HG03469 (cell line): ENCODE results near the gene TMTC1.
A peak's percentile ranks its signal among the peaks of the same experiment; 100 is the strongest.
"Not testable (repeated sequence)": the region's sequence is repeated elsewhere in the genome, so short reads cannot be mapped to it uniquely, and the experiment has no call there.

Source experiments
- ATAC-seq: cut with Tn5 transposase; IDR thresholded peaks from one replicate; pipeline ENCODE4 v1.9.1; 2021; ENCODE audit warnings: mild to moderate bottlenecking, moderate library complexity, moderate number of reproducible peaks; ENCODE audit not compliant: unreplicated experiment

The TMTC1 gene

DNA sequence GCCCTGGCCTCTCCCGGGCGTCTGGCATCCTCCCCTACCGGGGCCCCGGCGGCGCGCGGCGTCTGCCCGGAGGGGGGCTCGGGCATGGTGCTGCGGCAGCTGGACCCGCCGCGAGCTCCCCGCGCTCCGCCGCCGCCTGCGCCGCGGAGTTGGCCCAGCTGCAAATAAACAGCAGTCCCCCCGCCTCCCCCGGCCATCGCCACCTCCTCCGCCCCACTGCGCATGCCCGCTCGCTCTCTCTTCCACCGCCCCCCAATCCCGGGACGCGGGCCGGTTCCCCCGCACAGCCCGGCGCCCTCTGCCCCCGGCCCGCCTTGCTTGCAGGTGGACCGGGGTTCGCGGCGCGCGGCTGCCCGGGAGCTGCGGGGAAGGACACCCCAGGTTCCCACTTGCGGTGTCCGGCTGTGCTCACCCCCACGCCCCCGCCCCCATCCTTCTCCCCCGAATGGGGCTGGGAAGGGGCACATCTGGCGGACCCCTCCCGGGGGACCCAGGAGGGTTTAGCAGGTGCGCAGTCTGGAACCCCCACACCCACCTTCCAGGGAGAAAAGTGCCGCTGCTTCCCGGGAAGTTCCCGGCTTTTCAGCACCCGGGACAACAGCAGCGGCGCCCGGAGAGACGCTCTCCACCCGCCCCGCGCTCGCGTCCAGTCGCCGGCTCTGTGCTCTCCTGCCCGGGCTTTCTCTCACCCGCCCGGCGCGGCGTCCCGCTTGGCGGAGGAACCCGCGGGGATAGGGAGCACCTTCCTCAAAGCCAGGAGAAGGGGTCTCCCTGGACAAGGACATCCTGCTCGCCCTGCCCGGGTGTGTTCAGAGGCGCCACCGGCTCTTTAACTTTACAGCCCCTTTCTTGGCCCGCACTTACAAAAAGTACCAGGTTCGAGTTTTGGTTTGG is at the start of gene TMTC1:
TMTC1 (minus strand) TSS at position 170 of the 894 bp plus-strand sequence. CDS start 191 bp downstream, outside the sequence.
- no peak for ATAC-seq

DNA sequence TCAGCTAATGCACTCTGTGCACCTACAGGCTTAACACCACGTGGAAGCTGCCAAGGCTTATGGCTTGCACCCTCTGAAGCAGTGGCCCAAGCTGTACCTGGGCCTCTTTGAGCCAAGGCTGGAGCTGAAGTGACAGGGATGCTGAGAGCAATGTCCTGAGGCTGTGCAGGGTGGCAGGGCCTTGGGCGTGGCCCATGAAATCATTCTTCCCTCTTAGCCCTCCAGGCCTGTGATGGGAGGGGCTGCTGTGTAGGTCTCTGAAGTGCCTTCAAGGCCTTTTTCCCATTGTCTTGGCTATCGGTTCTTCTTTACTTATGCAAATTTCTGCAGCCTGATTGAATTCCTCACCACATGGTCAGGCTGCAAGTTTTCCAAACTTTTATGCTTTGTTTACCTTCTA is 47.4 kb upstream of the TMTC1 start:
- no peak for ATAC-seq

DNA sequence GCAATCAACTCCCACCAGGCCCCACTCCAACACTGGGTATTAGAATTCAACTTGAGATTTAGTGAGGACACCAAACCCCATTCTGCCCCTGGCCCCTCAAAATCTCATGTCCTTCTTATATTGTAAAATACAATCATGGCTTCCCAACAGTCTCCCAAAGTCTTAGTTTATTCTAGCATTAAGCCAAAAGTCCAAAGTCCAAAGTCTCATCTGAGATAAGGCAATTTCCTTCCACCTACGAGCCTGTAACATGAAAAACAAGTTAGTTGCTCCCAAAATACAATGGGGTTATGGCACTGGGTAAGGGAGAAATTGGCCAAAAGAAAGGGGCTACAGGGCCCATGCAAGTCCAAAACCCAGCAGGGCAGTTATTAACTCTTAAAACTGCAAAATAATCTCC is 46.6 kb upstream of the TMTC1 start:
- ATAC-seq = no peak

DNA sequence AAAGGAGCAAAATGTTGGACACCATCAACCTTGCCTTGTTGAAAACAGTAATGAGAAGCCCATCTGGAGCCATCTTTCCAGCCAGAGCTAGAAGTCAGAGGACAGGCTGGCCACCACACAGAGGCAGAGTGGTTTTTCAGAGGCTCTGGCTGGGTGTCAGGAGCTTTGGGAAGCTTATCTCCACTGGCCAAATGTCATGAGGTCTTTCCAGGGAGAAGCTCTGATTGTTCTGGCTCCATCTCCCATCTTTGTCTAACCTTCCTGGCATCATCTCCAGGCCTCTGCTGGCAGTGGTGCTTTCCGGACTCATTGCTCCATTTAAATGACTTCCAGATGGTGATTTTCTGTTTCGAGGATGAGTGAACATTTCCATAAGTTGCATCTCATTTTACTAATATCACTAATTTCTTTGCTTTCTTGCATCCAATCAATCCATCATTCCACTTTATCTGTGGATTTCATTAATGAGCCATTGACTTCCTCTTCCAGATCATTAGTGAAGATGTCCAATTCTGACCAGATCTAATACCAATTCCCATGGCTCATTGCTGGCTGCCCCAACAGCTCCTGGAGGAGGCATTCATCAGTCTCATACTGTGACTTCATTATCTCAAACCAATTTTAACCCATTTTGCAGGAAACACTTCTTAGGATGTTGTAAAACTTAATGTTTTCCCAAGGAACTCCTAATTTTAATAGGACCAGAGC is 35.3 kb upstream of the TMTC1 start:
- ATAC-seq = no peak

DNA sequence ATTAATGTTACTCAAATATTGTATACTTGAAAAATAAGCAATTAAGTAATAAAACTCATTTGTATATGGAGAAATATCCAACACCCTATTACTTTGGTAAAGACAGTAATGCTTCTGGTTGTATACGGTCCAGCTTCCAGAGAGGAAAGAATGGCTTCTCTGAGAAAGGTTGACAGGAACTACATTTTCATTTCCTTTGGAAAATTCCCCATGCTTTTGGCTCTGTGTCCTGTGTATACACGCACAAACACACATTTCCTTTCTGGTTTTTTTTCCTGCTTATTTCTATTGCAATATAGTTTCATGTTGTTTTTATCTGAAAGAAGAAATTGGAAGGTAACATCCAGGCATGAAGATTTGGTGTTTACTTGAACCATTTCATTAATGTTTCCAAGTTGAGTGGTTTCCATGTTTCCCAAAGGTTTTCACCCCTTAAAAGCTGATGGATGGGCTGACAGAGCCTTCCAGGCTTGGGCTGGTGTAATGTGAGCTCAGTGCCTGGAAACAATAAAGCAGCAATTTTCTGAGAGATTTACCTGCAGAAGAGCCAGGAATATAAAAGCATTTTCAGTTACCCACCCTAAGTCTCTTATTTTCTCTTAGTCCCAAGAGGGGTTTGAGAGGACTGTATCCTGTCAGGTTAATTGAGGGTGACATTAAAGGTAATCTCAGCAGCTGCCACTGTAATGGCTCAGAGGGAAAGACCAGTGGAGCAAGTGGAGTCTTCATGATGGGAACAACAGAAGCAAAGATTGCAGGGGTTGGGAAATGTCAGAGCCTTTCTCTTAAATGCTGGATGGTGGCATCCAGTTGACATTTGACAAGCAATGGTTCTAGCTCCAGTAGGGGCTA is 33.4 kb upstream of the TMTC1 start:
- ATAC-seq = no peak

DNA sequence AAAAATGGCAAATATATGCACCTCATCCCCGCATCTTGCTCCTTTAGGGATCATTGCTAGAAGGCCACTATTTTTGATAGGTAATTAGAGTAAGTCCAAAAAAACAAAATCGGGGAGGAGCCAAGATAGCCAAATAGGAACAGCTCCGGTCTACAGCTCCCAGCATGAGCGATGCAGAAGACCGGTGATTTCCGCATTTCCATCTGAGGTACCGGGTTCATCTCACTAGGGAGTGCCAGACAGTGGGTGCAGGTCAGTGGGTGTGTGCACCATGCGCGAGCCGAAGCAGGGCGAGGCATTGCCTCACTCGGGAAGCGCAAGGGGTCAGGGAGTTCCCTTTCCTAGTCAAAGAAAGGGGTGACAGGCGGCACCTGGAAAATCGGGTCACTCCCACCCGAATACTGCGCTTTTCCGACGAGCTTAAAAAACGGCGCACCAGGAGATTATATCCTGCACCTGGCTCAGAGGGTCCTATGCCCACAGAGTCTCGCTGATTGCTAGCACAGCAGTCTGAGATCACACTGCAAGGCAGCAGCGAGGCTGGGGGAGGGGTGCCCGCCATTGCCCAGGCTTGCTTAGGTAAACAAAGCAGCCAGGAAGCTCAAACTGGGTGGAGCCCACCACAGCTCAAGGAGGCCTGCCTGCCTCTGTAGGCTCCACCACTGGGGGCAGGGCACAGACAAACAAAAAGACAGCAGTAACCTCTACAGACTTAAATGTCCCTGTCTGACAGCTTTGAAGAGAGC is 26.0 kb upstream of the TMTC1 start:
- ATAC-seq = not testable (repeated sequence)

DNA sequence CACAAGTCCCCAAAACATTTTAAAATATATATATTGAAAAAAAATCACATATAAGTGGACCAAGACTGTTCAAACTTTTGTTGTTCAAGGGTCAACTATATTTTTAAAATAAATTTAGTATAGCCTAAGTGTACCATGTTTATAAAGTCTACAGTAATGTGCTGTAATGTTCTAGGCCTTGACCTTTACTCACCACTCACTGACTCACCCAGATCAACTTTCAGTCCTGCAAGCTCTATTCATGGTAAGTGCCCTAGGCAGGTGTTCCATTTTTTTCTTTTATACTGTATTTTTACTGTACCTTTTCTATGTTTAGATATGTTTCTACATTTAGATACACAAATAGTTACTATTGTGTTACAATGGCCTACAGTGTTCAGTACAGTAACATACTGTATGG is 23.4 kb upstream of the TMTC1 start:
- ATAC-seq = no peak

DNA sequence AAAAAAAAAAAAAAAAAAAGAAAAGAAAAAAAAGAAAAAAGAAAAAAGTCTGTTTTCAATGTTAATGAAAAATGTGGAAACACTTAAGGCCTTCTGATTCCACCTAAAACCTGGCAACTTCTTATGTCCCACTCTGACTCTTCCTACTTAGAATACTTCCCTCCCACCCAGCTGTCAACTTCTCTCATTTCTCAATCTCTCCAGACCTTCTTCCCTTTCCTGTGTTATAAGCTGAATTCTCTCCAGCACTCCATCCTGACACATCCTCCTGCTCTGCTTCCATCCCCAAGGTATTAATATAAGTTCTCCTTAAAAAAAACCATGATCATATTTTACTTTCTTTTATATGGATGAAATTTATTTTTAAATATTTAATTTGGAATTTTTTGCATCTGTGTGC is 20.3 kb upstream of the TMTC1 start:
- no peak for ATAC-seq

DNA sequence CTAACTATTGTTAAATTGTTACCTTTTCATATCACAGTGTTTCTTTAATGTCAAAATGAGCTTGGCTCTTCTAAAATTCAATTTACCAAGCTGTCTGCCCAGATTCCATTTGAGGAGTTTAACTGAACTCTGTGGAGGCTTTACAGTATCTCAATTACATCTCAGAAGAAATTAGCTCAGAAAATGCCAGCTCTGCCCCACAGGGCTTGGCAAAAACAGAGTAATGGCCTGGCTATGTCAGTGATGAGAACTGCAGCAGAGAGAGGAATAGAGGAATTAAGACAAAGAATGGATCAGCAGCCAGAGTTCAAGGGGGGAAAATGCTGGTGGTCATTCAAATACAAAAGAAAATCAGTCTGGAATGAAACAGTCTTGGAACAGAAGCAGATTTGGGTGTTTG is 15.8 kb upstream of the TMTC1 start:
- no peak for ATAC-seq

DNA sequence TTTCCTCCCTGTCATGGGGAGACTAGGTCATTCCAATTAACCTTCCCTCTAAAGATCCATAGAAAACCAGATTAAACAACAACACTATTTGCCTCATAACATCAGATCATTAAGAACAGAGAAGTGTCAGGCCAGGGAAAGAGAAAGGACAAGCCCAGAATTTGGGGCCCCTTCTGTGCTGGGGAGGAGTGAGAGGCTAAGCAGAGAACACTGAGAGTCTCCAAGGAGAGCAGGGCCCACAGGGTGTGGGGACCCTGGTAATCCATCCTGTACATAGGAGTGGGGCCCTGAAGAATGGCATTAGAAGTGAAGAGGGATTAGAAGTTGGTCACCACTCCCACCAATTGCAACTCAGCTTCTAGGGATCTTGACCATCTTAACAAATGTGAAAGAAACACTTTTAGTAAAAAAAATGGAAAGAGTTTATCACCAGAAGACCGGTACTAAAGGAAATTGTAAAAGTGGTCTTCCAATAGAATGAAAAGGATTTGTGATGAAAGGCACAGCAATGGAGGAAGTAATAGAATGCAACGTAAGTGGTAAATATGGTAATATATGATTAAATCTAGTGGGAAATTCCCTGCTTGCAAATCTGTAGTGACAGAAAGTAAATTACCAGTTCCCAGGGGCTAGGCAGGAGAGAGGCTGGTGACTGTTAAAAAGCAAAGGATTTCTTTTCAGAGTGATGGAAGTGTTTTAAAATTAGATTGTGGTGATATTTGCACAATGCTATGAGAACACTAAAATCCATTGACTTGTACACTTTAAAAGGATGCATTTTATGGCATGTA is 14.0 kb upstream of the TMTC1 start:
- no peak for ATAC-seq

DNA sequence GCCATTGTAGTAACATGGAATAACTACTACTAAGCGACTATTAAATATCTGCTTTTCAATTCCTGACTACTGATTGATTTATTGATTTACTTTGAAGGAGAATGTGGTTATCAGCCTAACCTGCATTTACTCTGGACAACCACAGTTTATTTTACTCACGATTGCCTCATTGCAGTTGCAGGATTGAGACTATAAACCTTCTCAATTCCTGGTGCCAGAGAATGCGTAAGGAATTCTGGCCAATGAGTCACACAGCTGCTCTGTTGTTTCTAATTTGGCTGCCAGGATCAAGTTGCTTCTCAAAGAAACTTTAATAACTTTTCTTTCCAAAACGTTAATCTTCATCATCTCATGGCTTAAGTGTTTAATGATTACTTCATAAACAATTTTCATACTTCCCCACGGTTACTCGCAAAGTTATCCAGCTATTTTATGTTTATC is 13.1 kb upstream of the TMTC1 start:
- ATAC-seq = no peak

DNA sequence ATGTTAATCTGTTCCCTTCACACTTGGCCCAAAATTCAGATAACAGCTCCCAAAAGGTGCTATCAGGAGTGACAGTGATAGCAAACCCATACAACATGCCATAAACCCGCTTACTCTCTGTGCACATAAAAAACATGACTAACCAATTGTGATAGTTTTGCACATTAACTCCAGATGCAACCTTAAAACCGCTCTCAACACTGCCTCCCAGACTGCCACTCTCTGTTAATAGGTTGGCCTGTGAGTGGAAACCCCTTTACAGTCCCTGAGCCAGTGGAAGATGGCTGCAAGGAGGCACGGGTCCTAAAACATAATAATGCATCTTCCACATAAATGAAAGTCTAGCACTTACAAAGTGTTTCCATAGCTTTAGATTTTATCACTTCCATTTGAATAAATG is 12.0 kb upstream of the TMTC1 start:
- ATAC-seq = no peak

DNA sequence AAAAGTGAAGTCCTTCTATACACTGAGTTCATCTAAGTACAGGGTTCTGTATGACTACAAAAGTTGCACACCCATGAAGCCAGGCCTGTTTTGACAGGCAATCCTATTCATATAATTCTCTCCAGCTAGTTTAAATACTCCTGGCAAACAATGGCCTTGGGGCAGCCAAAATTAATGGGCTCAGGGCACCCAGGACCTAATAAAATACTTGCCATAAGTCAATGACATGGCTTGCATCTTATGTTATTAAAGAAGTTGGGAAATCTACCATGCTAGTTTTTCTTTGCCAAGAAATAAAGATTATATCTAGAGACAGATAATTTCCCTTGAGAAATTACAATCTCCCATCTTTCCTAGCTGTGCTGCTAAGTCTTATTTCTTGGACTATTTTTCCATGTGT is 11.1 kb upstream of the TMTC1 start:
- ATAC-seq = no peak

DNA sequence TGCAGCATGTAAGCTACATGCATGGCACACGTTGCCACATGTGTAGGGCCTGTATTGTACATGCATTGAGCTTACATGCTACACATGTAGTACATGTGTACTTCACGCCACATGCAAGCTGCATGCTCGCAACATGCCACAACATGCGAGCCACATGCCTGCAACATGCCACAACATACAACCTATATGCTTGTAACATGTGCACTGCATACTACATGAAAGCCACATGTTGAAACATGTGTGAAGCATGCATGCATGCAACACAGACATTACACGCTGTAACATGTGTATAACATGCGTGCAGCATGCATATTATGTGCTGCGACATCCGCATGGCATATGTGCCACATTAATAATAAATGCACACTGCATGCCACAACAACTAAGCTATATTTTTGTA is 9.1 kb upstream of the TMTC1 start:
- ATAC-seq = no peak

DNA sequence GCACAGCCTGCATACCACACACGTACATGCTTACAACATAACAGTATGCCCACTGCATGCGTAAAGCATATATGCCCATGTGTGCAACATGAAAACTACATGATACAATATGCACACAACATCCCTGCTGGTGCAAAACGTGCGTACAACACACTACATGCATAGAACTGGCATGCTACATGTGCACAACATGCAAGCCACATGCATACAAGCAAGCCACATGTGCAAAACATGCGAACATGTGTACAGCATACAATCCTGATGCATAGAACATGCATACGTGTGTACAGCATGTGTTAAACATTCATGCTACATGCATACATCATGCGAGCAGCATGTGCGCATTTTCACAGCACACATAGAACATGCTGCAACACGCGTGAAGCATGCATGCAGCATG is 8.4 kb upstream of the TMTC1 start:
- ATAC-seq = no peak

DNA sequence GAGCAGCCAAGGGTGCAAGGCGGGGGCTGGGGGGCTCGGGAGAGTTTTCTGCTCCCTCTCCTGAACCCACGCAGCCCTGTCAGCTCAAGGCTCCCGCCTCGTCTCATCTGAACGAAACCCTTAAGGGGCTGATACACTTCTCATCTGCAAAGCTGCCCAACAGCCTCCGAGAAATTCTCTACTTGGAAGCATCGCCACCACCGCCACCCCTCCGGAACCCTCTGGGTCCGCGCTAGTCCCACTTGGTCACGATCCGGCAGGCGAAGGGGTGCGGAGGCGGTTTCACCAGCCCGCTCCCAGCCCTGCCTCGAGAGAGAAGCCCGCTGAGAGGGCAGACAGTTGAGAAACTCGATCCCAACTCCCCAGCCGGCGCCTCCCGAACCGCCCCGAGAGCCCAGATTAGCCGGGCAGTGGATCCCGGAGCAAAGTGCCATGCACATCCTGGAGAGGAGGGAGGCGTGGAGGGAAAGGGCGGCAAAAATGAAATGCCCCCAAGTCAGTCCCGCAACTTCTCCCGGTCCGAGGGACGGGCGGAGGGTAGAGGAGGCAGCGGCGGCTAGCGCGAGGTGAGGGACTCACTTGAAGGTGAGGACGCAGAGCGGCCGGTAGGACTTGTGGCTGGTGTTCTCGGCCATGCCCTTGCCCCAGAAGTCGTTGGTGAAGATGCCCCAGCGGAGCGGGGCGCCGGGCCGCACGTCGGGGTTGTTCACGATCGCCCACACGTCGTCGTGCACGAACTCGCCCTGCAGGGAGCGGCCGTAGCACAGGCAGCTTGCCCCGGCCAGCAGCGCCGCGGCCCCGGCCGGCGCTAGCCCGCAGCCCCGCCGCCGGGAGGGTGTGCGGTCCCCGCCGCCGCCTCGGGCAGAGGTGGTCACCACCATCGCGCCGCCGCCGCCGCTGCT is 620 bp downstream of the TMTC1 start:
- no peak for ATAC-seq

DNA sequence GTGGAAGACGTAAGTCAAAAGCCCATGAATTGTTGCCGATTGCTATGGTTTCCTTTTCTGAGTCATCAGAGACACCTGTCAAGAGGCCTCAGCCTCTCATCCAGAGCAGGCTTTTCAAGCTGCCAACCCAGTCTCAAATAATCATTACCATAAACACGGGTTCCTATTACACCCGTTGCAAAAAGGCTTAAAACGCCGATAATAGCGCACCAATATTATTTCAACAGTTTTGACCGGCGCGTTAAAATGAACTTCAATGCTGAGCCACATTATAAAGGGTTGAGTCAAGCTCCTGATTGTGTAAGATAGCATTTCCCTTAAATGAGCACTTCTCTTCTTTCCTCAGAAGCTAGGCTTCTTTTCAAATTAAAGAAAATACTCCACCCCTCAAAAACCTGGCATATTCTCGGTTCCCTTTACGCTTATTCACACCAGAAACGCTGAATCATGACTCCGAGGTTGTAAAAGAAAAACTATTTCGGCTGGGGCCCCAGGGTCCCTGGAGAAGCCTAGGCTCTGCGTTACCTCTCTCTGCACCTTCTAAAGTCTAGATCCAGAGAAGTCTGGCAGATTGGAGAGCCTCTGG is 1.4 kb downstream of the TMTC1 start:
- ATAC-seq = peak; percentile 81

DNA sequence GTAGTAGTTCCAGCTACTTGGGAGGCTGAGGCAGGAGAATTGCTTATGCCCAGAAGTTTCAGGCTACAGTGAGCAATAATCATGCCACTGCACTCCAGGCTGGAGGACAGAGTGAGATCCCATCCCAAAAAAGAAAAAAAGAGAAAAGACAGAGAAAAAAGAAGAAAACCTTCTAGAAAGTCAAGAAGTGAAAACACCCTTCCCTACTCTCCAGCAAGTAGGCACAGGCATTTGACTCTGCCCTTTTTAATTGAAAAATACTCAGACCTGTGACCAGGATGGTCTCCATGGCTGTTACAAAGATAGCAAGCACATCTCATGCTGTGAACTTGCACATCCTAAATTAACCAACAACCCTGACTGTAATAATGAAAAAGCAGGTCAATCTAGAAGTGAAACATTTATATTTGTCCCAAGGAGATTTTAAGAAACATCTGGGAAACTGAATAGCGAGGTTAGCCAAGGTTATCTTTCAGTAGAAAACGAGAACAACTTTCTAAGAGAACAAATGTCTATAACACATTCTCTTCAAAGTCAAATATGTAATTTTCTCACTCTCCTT is 2.0 kb downstream of the TMTC1 start:
- peak; percentile 28 for ATAC-seq
